HCT116 (cell line): Measurements from ENCODE around the gene SUPT3H. TPM values are rescaled to one million over a fixed set of nuclear protein-coding genes. Genes with fewer than 3 reads are reported as not detected.

Experiments
- ATAC-seq: fragments of 200-7000 bp; cut with Tn5 transposase; 2 replicates; pipeline ENCODE4 v1.9.1; 2020; ENCODE audit warnings: mild to moderate bottlenecking, moderate library complexity
- BruUV-seq: library from RNA; stranded (reverse); fragments of 400-500 nt; replicated peaks from 2 replicates; lab custom pipeline; 2021; lab: Mats Ljungman, UMichigan
- CTCF ChIA-PET: fragments of 300-600 bp; sonication (Branson Sonifier 250); formaldehyde crosslinking; loops from one replicate; lab custom pipeline; 2021; ENCODE audit warnings: antibody characterized with exemption; lab: Charles Lee
- POLR2A ChIA-PET: fragments of 300-600, 350-600 bp; sonication (Branson Sonifier 250); formaldehyde crosslinking; loops from one replicate; lab custom pipeline; 2021; ENCODE audit warnings: antibody characterized with exemption; lab: Charles Lee
- RAD21 ChIA-PET, 2 experiments: fragments of 300-600 bp; sonication (Branson Sonifier 250); formaldehyde crosslinking; loops; one replicate each; lab custom pipeline; 2023; ENCODE audit warnings: low total read pairs in 2 of 2; ENCODE audit not compliant: uncharacterized antibody in 2 of 2, unreplicated experiment in 2 of 2, low non-redundant PET in 1 of 2; lab: Charles Lee
- DNase-seq: peaks from one replicate; pipeline ENCODE4 v3.0.0-alpha.2; 2010; ENCODE audit warnings: low read depth, low spot score
- H2AFZ ChIP-seq: fragments of 200-600 bp; shearing (Covaris generic), sonication (generic); 2 replicates; pipeline ENCODE4 v1.6.1; 2017; ENCODE audit warnings: low read depth, mixed run types, mixed read lengths, antibody characterized with exemption, low read length; ENCODE audit not compliant: poor library complexity, severe bottlenecking
- H3K27ac ChIP-seq: 2 replicates; pipeline ENCODE4 v1.5.1; 2012; ENCODE audit warnings: low read depth, low read length
- H3K27me3 ChIP-seq: fragments of 200-600 bp; sonication (generic); 2 replicates; pipeline ENCODE4 v1.6.1; 2016; ENCODE audit warnings: mixed run types, low read length, mixed read lengths; ENCODE audit not compliant: insufficient read depth
- H3K36me3 ChIP-seq, 2 experiments: fragments of 200-500 bp in 1 of 2; fragments of 200-600 bp in 1 of 2; sonication (Bioruptor generic) in 1 of 2; sonication (generic) in 1 of 2; 2 replicates each; pipeline versions ENCODE4 v1.5.1 to v1.6.1; 2014 to 2016; ENCODE audit warnings: low read length in 2 of 2, inconsistent platforms in 1 of 2, mixed read lengths in 1 of 2, mixed run types in 1 of 2; ENCODE audit not compliant: insufficient read depth in 2 of 2, control insufficient read depth in 1 of 2
- H3K4me1 ChIP-seq, 2 experiments: fragments of 200-600 bp in 1 of 2; sonication (generic) in 1 of 2; 2 replicates each; pipeline versions ENCODE4 v1.5.1 to v1.6.1; 2012 to 2017; ENCODE audit warnings: low read length in 2 of 2, inconsistent platforms in 1 of 2, mild to moderate bottlenecking in 1 of 2, mixed read lengths in 1 of 2, mixed run types in 1 of 2, moderate library complexity in 1 of 2; ENCODE audit not compliant: insufficient read depth in 2 of 2, control insufficient read depth in 1 of 2
- H3K4me2 ChIP-seq: fragments of 200-600 bp; sonication (generic); 2 replicates; pipeline ENCODE4 v1.6.1; 2017; ENCODE audit warnings: mixed run types, low read length, mixed read lengths
- H3K4me3 ChIP-seq, 2 experiments: fragments of 200-600 bp in 1 of 2; sonication (generic) in 1 of 2; replicated peaks in 1 of 2; 2 replicates each; pipeline ENCODE4 v1.5.1; 2011 to 2016; ENCODE audit warnings: low read length in 2 of 2, control low read depth in 1 of 2, low read depth in 1 of 2, mild to moderate bottlenecking in 1 of 2, mixed read lengths in 1 of 2, mixed run types in 1 of 2
- H3K79me2 ChIP-seq: fragments of 200-600 bp; sonication (generic); 2 replicates; pipeline ENCODE4 v1.6.1; 2017; ENCODE audit warnings: mild to moderate bottlenecking, mixed run types, low read length, moderate library complexity, mixed read lengths; ENCODE audit not compliant: insufficient read depth
- H3K9ac ChIP-seq: fragments of 200-600 bp; sonication (generic); 2 replicates; pipeline ENCODE4 v1.6.1; 2016; ENCODE audit warnings: low read length, mixed read lengths
- H3K9me2 ChIP-seq: fragments of 200-600 bp; sonication (generic), shearing (Covaris generic); 2 replicates; pipeline ENCODE4 v1.6.1; 2017; ENCODE audit warnings: mixed run types, mild to moderate bottlenecking, moderate library complexity; ENCODE audit not compliant: insufficient read depth
- H3K9me3 ChIP-seq, 2 experiments: fragments of 200-500 bp in 1 of 2; fragments of 200-600 bp in 1 of 2; sonication (Bioruptor generic) in 1 of 2; sonication (generic) in 1 of 2; 2 replicates each; pipeline ENCODE4 v1.6.1; 2014 to 2017; ENCODE audit warnings: low read length in 2 of 2, mixed read lengths in 2 of 2, inconsistent platforms in 1 of 2, low read depth in 1 of 2, mild to moderate bottlenecking in 1 of 2, mixed run types in 1 of 2, moderate library complexity in 1 of 2; ENCODE audit not compliant: control insufficient read depth in 1 of 2, insufficient read depth in 1 of 2
- H4K20me1 ChIP-seq: fragments of 200-600 bp; sonication (generic), shearing (Covaris generic); 2 replicates; pipeline ENCODE4 v1.6.1; 2017; ENCODE audit warnings: mixed run types, mild to moderate bottlenecking, moderate library complexity; ENCODE audit not compliant: insufficient read depth
- CBX3 ChIP-seq: IDR thresholded peaks from 2 replicates; pipeline ENCODE4 v1.6.1; 2012; ENCODE audit warnings: low read depth
- CEBPB ChIP-seq: IDR thresholded peaks from 2 replicates; pipeline ENCODE4 v1.6.1; 2012; ENCODE audit warnings: low read depth
- EGR1 ChIP-seq: IDR thresholded peaks from 2 replicates; pipeline ENCODE4 v1.6.1; 2012; ENCODE audit warnings: low read depth
- EZH2 ChIP-seq: fragments of 200-600 bp; sonication (generic); IDR thresholded peaks from 2 replicates; pipeline ENCODE4 v1.6.1; 2017; ENCODE audit warnings: antibody characterized with exemption, mixed run types
- FOSL1 ChIP-seq: IDR thresholded peaks from 2 replicates; pipeline ENCODE4 v1.6.1; 2012; ENCODE audit warnings: low read depth
- MAX ChIP-seq: IDR thresholded peaks from 2 replicates; pipeline ENCODE4 v1.6.1; 2012
- POLR2A ChIP-seq: IDR thresholded peaks from 2 replicates; pipeline ENCODE4 v1.7.0; 2011; ENCODE audit warnings: borderline replicate concordance; ENCODE audit not compliant: insufficient read depth, insufficient read length; ENCODE audit errors: extremely low read depth
- POLR2AphosphoS5 ChIP-seq: IDR thresholded peaks from 2 replicates; pipeline ENCODE4 v1.6.1; 2011; ENCODE audit warnings: mild to moderate bottlenecking, low read depth, low read length, moderate library complexity
- RAD21 ChIP-seq: IDR thresholded peaks from 2 replicates; pipeline ENCODE4 v1.6.1; 2012; ENCODE audit warnings: low read depth, mild to moderate bottlenecking
- SIN3A ChIP-seq: IDR thresholded peaks from 2 replicates; pipeline ENCODE4 v1.6.1; 2012; ENCODE audit warnings: low read depth
- SP1 ChIP-seq: IDR thresholded peaks from 2 replicates; pipeline ENCODE4 v1.6.1; 2012; ENCODE audit warnings: low read depth
- SRF ChIP-seq: IDR thresholded peaks from 2 replicates; pipeline ENCODE4 v1.6.1; 2012; ENCODE audit warnings: low read depth
- TCF7L2 ChIP-seq: IDR thresholded peaks from 2 replicates; pipeline ENCODE4 v1.7.0; 2011; ENCODE audit warnings: borderline replicate concordance, inconsistent platforms; ENCODE audit not compliant: insufficient read depth, insufficient read length; ENCODE audit errors: extremely low read depth
- ZNF274 ChIP-seq: fragments of 200-500 bp; sonication (Bioruptor generic); IDR thresholded peaks from 2 replicates; pipeline ENCODE4 v1.6.1; 2014; ENCODE audit warnings: mild to moderate bottlenecking, low read depth, low read length, inconsistent platforms
- intact Hi-C: fragments of 100-400 bp; cut with micrococcal nuclease; formaldehyde crosslinking; loops from 2 replicates; pipeline ENCODE4 v1.10.0; 2022
- total RNA-seq: library from RNA; stranded (reverse); gene quantifications from one replicate; pipeline ENCODE4 v1.2.1, GENCODE V29; 2021; ENCODE audit not compliant: unreplicated experiment
- TF ChIP-seq, protein P1 (sequence below): IDR thresholded peaks from 2 replicates; pipeline ENCODE4 v1.6.1; 2011; ENCODE audit warnings: mild to moderate bottlenecking, low read length, moderate library complexity; ENCODE audit not compliant: insufficient replicate concordance; ENCODE audit errors: extremely low read depth
- TF ChIP-seq, protein P2 (sequence below), 3 experiments: fragments of 200-600 bp in 1 of 3; sonication (generic) in 1 of 3; IDR thresholded peaks in 2 of 3; conservative IDR thresholded peaks in 1 of 3; 2 replicates each; pipeline ENCODE4 v1.5.1; 2012 to 2017; ENCODE audit warnings: low read depth in 2 of 3, low read length in 2 of 3, antibody characterized with exemption in 1 of 3, borderline replicate concordance in 1 of 3, control low read depth in 1 of 3, mild to moderate bottlenecking in 1 of 3, mixed read lengths in 1 of 3, mixed run types in 1 of 3, moderate library complexity in 1 of 3; ENCODE audit not compliant: insufficient read depth in 1 of 3

Gene SUPT3H
- total RNA-seq, 1 experiment from 2014 or later: 7.4 TPM

DNA sequence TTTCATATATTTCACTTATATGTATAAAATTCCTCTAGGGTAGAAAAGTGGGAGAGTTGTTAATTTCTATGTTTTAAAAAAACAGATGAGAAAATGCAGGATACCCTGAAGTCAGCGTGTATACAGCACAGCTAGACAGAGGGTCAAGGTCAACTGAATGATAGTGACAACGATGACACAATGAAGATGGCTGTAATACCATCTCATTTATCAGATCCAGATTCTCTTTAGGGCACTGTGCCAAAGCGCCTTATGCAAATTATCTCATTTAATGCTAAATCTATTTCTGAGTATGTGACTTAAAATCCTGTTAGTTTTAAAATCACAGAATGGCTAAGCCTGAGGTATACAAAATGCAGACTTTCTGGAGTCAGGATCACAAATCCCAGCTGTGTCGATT is 481.0 kb downstream of the SUPT3H start:
- Histone ChIP-seq H4K20me1 (0 out of 2 replicates have a peak, but pooled peaks cover 3% of the 10 kb centered on the region), H2AFZ (no peak overlapping the region), H3K9me2 (no peaks in the 10 kb centered on the region), H3K4me2 (no peak overlapping the region), H3K27ac (no peak overlapping the region), H3K4me1 (no peaks in the 10 kb centered on the region), H3K36me3 (no peaks in the 10 kb centered on the region), H3K4me3 (no peak overlapping the region), H3K9me3 (no peaks in the 10 kb centered on the region), H3K9ac (no peak overlapping the region), H3K27me3 (no peaks in the 10 kb centered on the region), H3K79me2 (no peaks in the 10 kb centered on the region)
- TF ChIP-seq SIN3A (no peak), FOSL1 (no peak), EGR1 (no peak), CBX3 (no peak), ZNF274 (no peak)
- intact Hi-C loops: no loop called here
- BruUV-seq: no TSS peak
- no peak for ATAC-seq
- RAD21 ChIA-PET: no interaction called here
- no peak for DNase-seq
- CTCF ChIA-PET: no interaction called here
- POLR2A ChIA-PET: no interaction called here

GRCh38 chr6:44892579-44892978 is 485.2 kb downstream of the SUPT3H start:
- no TSS peak for BruUV-seq
- ChIA-PET CTCF (no interaction called here), POLR2A (no interaction called here), RAD21 (no interaction called here)
- Histone ChIP-seq H4K20me1 (no peaks in the 10 kb centered on the region), H3K4me2 (no peak overlapping the region), H3K27me3 (no peaks in the 10 kb centered on the region), H3K9ac (no peak overlapping the region), H3K4me3 (no peak overlapping the region), H3K9me3 (no peaks in the 10 kb centered on the region), H3K36me3 (no peaks in the 10 kb centered on the region), H3K4me1 (no peaks in the 10 kb centered on the region), H2AFZ (no peak overlapping the region), H3K79me2 (no peaks in the 10 kb centered on the region), H3K9me2 (no peaks in the 10 kb centered on the region), H3K27ac (no peak overlapping the region)
- ATAC-seq: no peak
- DNase-seq: no peak
- intact Hi-C loops: no loop called here
- TF ChIP-seq RAD21 (no peak), EZH2 (no peak), SRF (no peak), POLR2A (no peak), TCF7L2 (no peak), MAX (no peak), SIN3A (no peak), CEBPB (no peak), SP1 (no peak), POLR2AphosphoS5 (no peak)
- TF ChIP-seq, protein P1, sequence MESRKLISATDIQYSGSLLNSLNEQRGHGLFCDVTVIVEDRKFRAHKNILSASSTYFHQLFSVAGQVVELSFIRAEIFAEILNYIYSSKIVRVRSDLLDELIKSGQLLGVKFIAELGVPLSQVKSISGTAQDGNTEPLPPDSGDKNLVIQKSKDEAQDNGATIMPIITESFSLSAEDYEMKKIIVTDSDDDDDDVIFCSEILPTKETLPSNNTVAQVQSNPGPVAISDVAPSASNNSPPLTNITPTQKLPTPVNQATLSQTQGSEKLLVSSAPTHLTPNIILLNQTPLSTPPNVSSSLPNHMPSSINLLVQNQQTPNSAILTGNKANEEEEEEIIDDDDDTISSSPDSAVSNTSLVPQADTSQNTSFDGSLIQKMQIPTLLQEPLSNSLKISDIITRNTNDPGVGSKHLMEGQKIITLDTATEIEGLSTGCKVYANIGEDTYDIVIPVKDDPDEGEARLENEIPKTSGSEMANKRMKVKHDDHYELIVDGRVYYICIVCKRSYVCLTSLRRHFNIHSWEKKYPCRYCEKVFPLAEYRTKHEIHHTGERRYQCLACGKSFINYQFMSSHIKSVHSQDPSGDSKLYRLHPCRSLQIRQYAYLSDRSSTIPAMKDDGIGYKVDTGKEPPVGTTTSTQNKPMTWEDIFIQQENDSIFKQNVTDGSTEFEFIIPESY: no peak
- TF ChIP-seq, protein P2, sequence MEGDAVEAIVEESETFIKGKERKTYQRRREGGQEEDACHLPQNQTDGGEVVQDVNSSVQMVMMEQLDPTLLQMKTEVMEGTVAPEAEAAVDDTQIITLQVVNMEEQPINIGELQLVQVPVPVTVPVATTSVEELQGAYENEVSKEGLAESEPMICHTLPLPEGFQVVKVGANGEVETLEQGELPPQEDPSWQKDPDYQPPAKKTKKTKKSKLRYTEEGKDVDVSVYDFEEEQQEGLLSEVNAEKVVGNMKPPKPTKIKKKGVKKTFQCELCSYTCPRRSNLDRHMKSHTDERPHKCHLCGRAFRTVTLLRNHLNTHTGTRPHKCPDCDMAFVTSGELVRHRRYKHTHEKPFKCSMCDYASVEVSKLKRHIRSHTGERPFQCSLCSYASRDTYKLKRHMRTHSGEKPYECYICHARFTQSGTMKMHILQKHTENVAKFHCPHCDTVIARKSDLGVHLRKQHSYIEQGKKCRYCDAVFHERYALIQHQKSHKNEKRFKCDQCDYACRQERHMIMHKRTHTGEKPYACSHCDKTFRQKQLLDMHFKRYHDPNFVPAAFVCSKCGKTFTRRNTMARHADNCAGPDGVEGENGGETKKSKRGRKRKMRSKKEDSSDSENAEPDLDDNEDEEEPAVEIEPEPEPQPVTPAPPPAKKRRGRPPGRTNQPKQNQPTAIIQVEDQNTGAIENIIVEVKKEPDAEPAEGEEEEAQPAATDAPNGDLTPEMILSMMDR (IDR thresholded peaks at IDR 0.05 in 2 of 3, conservative IDR thresholded peaks at IDR 0.05 in 1 of 3; ENCODE audit: borderline replicate concordance in 1 of 3, insufficient read depth in 1 of 3, low read depth in 2 of 3, low read length in 2 of 3): no peak
